NCI-H460 (cell line): Measurements from ENCODE around the gene PLD6. TPM values are rescaled to one million over a fixed set of nuclear protein-coding genes. Genes with fewer than 3 reads are reported as not detected.
"Not testable (repeated sequence)": the region's sequence is repeated elsewhere in the genome, so short reads cannot be mapped to it uniquely, and the experiment has no call there.

Experiments
- DNase-seq: peaks from one replicate; pipeline ENCODE4 v3.0.0-alpha.2; 2016; ENCODE audit warnings: low read depth; ENCODE audit errors: extremely low read depth
- total RNA-seq: library from RNA; depleted of rRNA; stranded (reverse); fragments of >200 nt; shearing (Covaris generic); gene quantifications from 2 replicates; pipeline ENCODE4 v1.2.3, GENCODE V29; 2014

The PLD6 gene
- total RNA-seq, 1 experiment from 2014 or later = 11.7 TPM

DNA sequence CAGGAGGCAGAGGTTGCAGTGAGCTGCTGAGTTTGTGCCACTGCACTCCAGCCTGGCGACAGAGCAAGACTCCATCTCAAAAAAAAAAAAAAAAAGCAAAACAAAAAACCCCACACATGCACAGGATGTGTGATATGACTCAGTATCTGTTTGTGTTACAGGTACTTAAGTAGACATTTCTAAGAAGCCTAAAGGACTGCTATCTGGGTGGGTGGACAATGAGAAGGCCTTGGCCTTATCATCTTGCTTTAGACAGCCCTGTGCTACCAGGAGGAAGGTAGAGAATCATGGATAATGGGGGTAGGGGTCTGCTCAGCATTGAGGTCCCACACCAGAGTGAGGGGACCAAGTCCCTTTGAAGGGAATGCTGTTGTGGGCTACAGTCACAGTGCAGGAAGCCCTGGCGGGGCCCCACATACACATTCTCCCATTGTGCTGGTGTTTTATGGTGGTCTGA is 26.7 kb downstream of the PLD6 start:
- no peak for DNase-seq

DNA sequence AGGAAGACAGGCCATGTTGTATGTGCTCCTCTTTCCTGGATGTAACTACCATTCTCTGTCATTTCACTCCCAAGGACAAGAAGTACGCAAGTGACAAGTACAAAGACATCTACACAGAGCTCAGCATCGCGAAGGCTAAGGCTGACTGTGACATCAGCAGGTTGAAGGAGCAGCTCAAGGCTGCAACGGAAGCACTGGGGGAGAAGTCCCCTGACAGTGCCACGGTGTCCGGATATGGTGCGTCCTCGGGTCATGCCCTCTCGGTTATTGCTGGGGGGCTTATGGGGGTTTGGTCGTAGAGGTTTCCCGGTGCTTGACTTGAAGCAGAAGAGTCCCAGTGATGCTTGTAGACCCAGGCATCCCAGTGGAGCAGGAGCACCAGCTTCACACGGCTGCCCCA is 29.0 kb downstream of the PLD6 start:
- no peak for DNase-seq

DNA sequence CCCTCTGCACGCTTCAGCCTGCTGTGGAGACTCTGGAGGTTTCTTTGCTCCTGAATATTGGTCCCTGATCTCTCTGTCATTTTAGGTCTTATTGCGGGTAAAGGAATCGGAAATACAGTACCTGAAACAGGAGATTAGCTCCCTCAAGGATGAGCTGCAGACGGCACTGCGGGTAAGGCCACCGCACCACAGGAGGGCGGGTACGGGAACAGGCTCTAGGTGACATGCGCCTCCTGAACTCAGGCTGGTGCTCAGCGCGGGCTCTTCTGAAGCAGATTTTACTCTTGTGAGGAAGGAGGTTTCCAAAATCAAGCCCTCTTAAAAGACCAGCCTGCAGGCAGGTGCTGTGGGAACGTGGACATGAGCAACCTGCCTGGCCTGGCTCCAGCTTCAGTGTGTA is 29.8 kb downstream of the PLD6 start:
- no peak for DNase-seq

DNA sequence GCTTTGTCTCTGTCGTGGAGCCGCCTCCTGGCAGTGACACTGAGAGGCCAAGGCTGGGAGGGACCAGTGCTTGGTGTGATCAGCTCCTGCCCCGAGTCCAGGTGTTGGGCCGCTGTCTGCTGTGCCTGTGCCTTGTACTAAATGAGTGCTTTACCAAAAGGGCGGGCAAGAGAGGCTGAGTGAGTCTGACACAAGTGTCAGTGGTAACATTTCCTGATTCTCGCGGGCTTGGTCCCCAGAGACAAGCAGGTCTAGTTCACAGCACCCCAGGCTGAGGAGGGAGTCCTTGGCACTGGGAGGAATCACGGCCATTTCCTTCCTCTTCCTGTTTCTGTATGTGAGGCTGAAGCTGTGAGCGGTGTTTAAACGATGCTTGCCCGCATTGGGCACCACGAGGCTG is 30.2 kb downstream of the PLD6 start:
- DNase-seq = no peak

DNA sequence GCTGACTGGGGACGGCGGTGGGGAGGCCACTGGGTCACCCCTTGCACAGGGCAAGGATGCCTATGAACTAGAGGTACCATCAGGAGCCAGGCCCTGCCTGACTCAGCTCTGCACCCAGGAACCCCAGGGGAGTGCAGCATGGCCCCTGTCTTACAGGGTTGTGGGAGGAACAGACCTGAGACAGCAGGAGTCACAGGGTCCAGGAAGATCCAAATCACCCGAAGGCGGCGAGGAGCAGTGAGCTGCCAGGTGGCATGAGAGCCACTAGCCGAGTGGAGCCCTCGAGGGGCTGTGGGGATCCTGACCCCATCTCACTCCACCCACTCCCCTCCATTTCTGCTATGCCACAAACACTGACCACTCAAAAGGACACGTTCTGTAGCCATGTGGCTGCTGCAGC is 30.8 kb downstream of the PLD6 start:
- no peak for DNase-seq

DNA sequence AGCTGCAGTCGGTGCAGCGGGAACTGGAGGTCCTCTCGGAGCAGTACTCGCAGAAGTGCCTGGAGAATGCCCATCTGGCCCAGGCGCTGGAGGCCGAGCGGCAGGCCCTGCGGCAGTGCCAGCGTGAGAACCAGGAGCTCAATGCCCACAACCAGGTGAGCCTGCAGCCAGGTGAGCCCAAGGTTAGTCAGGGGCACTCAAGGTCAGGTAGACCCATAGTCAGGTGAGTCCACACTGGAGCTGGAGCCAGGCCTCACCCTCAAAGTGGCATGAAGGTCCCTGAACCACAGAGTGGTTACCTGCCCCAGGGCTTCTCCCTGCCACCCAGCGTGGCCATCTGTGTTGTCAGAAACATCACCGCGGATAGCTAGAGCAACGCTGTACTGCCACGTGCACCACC is 32.2 kb downstream of the PLD6 start:
- DNase-seq = no peak

DNA sequence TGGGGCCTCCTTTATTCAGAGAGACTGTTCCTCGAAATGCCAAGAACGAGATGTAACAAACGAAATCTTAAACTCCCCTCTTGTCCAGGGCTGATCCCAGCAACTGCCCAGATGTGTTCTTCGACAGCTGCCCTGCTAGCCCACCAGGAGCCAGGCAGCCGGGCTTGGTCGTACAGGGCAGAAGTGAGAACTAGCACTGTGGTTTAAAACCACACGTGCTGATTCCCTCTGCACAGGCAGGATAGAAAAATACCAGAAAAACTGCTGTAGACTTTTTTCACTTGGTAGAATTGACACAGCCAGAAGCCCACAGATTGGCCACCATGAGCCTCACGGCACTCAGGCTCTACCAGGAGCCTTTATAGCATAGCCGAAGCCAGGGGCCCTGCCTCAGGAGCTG is 33.1 kb downstream of the PLD6 start:
- no peak for DNase-seq

DNA sequence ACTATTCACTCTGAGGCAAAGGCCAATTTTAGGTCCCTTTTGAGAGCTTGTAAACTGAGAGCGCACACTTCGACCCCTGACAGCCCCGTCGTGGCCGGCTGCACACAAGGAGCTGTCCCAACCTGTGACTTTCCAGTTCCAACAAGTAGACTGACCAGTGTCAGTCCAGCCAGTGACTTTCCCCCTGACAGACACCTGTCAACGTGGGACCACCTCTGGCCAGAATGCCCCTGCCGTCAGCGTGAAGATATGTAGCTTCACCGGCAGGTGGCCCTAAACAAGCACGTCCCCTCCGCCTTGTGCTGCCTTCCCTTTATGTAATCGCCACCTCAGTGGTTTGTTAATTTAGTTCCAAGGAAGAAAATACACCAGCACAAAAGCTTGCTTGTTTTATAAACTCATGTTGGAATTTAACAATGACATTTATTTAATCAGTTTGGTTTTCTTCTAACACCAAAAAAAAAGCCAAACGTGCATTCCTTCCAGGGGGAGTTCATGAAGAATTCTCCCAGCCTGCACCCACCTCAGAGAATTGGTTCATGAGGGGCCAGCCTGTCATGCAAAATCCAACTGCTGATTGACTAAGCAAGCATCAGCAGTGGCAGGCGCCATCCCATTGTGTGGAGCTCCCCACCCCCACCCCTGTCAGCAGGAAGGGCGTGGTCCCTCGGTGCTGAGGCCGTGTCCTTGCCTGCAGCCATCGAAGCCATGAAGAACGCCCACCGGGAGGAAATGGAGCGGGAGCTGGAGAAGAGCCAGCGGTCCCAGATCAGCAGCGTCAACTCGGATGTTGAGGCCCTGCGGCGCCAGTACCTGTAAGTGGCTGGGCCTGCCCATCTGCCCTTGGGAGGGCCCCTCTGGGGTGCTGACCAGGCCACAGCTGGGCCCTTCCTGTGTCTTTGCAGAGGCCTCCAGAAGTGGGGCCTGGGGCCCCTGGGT is 33.9 kb downstream of the PLD6 start:
- DNase-seq = no peak

DNA sequence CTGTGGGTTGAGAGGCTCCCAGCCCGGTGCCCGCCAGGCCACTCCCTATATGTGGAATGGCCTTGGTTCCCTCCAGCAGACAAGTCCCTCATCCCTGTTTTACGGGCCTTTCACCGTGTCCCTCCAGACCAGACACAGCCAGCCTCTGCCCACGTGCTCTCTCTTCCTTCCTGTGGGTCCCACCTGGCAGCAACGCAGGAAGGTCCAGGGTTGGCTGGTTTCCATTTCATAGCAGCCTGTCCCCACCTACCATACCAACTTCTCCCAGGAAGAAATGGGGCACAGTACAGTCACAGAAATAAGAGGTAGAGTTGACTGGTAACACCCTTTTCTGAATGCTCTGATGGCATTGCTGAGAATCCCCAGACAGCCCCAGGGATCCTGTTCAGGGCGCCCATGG is 34.9 kb downstream of the PLD6 start:
- DNase-seq = no peak

DNA sequence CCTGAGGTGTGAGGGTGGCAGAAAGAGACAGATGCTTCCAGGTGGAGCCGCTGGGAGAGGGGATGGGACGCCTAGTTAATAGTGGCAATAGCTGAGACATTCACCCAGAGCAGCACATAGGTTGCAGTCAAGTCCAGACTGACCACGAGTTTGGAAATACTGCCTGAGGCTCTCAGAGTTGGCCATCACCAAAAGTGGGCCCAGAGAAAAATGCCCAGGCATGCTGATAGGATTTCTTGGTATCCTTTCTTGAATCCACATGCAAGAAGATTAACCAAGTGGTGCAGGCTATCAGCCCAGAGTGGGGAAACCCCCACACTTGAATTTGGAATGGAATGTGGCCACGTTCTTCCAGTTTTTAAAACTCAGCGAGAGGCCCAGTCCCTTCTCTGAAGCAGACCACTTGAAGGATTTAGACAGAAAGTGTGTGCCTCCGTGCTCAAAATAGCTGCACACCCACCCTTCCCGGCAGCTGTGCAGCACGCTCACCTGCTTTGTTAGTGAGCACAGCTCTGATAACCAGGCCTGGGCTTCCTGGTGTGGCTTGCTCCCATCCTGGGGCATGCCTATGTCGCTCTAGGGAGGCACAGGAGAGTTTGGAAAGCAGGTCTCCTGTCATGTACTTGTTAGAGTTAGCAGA is 35.7 kb downstream of the PLD6 start:
- DNase-seq = no peak

DNA sequence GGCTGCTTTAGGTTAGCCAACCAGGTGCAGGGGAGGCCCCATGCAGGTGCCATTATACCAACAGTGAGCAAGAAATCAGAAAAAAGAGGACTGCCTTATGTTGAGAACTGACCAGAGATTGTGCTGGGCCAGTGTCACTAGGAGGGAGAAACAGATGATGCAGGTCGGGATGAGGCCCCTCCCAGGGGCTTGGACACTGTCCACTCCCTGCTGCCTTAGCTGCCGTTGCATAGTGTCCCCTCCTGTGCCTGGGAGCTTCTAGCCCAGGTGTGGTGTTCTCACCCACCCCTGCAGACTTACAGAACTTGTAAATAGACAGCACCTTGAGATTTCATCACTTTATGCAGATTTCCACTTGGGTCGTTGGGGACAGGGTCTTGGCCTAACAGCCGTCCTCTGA is 36.7 kb downstream of the PLD6 start:
- DNase-seq = no peak

DNA sequence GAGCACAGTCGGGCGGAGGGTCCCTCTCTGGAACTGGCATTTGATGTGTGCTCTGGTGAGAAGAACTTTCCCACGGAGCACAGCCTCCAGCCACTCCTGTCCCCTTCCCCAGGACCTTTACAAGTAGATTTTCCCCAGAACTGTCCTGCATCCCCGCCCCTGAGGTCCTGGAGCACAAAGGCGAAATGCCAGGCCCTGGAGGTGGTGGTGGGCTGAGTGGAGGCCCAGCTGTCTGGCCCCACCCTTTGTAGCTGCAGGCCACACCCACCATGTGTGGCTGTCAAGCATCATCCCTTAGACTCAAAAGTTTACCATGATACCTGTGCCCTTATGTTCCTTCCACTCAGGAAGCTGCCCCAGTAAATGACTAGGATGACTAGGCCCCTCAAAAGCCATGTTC is 37.7 kb downstream of the PLD6 start:
- DNase-seq = no peak

DNA sequence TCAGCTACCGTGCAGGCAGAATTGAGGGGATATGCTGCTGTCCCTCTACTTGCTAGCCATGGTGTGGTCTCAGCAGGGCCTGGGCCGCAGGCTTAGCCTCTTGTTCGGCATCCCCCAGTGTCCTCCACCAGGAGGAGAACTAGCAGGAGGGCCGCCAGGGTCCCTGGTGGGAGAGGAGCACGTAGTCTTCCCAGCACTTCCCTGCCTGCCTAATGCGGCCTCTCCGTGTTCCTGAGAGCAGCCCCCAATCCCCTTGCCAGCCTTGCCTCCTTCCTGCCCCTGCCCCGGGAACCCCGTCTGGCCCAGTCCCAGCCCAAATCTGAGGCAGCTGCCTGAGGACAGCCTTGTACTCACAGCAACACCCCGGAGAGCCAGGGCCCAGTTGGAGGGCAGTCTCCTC is 38.1 kb downstream of the PLD6 start:
- DNase-seq = no peak

DNA sequence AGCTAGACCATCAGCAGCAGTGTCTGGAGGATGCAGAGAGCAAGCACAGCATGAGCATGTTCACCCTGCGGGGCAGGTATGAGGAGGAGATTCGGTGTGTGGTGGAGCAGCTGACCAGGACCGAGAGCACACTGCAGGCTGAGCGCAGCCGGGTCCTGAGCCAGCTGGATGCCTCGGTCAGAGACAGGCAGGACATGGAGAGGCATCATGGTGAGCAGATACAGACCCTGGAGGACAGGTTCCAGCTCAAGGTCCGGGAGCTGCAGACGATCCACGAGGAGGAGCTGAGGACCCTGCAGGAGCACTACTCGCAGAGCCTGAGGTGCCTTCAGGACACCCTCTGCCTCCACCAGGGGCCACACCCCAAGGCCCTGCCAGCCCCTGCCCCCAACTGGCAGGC is 38.8 kb downstream of the PLD6 start:
- DNase-seq = no peak

DNA sequence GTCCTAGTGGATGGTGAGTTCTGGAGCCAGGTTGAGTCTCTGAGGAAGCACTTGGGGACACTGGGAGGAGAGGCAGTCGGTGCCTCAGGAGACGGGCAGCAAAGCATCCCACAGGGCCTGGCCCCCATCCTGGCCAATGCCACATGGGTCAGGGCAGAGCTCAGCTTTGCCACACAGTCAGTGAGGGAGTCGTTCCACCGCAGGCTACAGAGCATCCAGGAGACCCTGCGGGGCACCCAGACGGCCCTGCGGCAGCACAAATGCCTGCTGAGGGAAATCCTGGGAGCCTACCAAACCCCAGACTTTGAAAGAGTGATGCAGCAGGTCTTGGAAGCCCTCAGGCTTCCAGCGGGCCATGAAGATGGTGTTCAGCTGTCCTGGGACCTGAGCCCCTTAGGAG is 39.7 kb downstream of the PLD6 start:
- no peak for DNase-seq

DNA sequence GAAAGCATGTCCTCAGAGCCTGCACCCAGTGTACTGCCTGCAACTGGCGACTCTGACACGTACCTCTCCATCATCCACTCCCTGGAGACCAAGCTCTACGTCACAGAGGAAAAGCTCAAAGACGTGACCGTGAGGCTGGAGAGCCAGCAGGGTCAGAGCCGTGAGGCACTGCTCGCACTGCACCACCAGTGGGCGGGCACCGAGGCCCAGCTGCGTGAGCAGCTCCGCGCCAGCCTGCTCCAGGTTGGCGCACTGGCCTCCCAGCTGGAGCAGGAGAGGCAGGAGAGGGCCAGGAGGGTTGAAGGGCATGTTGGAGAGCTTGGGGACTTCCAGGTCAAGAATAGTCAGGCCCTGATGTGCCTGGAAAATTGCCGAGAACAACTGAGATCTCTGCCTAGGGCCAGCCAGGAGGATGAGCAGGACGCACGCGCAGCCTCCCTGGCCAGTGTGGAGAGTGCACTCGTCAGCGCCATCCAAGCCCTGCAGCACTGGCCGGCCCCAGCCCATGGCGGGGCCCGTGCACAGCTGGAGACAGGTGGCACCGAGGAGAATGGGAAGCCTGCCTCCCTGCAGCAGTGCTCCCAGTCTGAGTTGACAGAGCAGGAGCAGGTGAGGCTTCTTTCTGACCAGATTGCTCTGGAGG is 40.3 kb downstream of the PLD6 start:
- no peak for DNase-seq

DNA sequence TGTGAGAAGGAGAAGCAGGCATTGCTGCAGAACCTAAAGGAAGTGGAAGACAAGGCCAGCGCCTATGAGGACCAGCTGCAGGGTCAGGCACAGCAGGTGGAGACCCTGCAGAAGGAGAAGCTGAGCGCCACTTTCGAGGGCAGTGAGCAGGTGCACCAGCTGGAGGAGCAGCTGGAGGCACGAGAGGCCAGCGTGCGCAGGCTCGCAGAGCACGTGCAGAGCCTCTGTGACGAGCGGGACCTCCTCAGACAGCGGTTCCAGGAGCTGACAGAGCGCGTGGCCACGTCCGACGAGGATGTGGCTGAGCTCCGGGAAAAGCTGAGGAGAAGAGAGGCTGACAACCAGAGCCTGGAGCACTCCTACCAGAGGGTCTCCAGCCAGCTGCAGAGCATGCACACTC is 41.5 kb downstream of the PLD6 start:
- no peak for DNase-seq

DNA sequence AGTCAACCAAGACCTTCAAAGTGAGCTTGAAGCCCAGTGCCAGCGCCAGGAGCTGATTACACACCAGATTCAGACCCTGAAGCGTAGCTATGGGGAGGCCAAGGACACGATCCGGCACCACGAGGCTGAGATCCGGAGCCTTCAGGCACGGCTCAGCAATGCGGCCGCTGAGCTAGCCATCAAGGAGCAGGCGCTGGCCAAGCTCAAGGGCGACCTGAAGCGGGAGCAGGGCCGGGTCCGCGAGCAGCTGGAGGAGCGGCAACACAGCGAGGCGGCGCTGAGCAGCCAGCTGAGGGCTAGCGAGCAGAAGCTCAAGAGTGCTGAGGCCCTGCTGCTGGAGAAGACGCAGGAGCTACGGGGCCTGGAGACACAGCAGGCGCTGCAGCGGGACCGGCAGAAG is 42.0 kb downstream of the PLD6 start:
- DNase-seq = no peak

DNA sequence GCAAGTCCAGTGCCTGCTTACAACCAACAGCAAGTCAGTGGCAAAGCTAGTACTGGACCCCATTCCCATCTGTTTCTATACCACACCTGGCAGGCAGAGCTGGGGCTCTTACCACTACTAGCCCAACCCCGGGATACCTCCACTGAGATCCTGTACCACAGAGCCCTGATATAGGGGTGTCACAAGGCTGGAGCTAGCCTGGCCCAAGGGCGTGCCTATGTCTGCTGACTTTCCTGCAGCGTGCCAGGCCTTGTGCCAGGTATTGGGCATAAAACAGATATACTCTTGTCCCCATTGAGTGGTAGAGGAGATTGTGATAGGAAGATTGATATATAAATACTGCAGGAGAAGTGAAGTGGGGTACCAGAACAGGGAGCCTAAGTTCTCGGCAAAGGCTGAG is 44.4 kb downstream of the PLD6 start:
- no peak for DNase-seq

DNA sequence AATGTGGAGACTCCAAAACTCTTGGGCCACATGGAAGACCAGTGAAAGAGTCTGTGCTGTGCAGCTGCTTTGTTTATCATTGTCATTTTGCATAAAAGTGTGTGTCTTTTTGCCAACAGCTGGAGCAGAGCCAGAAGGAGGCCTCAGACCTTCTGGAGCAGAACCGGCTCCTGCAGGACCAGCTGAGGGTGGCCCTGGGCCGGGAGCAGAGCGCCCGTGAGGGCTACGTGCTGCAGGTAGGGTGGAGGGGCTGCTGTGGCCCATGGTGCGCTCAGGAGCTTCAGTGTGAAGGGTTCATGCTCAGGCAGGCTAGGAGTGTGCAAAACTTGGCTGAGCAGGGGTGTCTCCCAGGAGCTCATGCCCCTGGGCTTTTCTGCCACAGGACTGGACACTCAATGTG is 45.0 kb downstream of the PLD6 start:
- no peak for DNase-seq

DNA sequence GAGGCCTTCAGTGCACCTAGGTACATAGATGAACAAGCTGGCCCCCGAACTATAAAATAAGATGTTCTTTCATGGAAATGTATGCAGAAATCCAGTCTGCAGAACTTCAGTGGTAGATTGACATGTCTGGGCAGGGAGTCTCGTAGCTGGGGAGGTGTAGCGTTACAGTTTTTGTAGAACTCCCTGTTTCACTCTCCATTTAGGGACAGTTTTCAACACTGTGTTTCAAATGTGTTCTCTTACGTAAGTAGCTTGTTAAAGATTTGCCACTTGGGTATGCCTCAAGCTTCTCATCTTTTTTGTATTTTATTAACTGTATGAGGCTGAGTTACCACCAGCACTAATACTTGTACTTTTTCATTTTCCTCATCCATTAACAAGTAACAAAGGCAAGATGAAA is 46.6 kb downstream of the PLD6 start:
- no peak for DNase-seq

DNA sequence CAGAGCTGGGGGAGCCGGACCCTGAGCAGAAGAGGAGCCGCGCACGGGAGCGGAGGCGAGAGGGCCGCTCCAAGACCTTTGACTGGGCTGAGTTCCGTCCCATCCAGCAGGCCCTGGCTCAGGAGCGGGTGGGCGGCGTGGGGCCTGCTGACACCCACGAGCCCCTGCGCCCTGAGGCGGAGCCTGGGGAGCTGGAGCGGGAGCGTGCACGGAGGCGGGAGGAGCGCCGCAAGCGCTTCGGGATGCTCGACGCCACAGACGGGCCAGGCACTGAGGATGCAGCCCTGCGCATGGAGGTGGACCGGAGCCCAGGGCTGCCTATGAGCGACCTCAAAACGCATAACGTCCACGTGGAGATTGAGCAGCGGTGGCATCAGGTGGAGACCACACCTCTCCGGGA is 47.6 kb downstream of the PLD6 start:
- not testable (repeated sequence) for DNase-seq
